ENCODE results near the gene CDX1. TPM values are rescaled to one million over a fixed set of nuclear protein-coding genes. Genes with fewer than 3 reads are reported as not detected.

Gene CDX1
- total RNA-seq, 1 donor from 2014 or later = not detected

DNA sequence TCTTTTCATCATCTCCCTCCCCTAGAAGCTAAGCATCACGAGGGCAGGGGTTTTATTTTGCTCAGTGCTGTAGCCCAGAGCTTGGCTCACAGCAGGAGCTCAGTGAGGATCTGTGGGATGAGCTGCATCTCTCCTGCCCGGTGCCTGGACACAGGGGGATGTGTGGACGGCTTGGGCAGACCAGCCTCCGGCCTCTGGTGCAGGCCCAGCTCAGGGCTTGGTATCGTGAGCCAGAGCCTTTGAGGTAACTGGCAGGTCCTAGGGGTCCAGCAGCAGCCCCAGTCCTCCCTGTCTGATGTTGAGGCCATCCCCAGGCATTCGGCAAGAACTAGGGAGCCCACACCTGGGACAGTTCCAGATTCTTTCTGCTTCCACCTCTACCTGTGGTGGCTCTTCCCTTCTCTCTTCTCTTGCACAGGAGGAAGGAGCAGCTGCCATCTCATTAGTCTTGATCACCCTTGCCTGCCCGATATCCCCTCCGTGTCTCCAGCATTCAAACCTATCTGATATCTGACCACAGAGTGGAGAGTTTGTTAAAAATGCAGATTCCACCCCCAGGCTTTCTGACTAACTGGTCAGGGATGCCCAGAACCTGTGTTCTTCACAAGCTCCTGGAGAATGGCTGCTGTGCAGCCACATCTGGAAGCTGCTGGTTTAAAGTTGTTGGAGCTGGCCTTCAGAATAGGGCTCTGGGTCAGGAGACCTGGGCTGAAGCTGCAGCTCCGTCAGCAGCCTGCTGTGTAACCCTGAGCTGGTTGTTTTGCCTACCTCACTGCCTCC is 15.4 kb downstream of the CDX1 start:
- no peak overlapping the region for H3K4me3 ChIP-seq (ENCODE audit: low read depth, low read length)
- no peak for DNase-seq (ENCODE audit: low read depth)
- TF ChIP-seq, protein P1, sequence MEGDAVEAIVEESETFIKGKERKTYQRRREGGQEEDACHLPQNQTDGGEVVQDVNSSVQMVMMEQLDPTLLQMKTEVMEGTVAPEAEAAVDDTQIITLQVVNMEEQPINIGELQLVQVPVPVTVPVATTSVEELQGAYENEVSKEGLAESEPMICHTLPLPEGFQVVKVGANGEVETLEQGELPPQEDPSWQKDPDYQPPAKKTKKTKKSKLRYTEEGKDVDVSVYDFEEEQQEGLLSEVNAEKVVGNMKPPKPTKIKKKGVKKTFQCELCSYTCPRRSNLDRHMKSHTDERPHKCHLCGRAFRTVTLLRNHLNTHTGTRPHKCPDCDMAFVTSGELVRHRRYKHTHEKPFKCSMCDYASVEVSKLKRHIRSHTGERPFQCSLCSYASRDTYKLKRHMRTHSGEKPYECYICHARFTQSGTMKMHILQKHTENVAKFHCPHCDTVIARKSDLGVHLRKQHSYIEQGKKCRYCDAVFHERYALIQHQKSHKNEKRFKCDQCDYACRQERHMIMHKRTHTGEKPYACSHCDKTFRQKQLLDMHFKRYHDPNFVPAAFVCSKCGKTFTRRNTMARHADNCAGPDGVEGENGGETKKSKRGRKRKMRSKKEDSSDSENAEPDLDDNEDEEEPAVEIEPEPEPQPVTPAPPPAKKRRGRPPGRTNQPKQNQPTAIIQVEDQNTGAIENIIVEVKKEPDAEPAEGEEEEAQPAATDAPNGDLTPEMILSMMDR (conservative IDR thresholded peaks at IDR 0.05; ENCODE audit: low read depth, low read length) = no peak

DNA sequence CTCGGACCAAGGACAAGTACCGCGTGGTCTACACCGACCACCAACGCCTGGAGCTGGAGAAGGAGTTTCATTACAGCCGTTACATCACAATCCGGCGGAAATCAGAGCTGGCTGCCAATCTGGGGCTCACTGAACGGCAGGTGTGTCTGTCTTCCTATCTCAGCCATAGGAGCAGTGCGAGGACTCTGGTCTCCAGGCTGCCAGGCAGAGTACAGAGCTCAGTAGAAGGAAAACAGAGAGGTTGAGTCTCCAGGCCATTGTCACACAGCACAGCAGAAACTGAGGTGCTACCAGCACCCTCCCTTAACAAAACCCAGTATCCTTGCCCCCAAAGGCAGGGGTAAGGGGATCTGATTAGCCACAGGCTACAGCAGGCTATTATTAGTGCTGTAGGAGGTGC is 16.2 kb downstream of the CDX1 start:
- no peak for DNase-seq (ENCODE audit: low read depth)
- H3K4me3 ChIP-seq (ENCODE audit: low read depth, low read length) = no peak overlapping the region
- TF ChIP-seq, protein P1 (conservative IDR thresholded peaks at IDR 0.05; ENCODE audit: low read depth, low read length) = no peak

DNA sequence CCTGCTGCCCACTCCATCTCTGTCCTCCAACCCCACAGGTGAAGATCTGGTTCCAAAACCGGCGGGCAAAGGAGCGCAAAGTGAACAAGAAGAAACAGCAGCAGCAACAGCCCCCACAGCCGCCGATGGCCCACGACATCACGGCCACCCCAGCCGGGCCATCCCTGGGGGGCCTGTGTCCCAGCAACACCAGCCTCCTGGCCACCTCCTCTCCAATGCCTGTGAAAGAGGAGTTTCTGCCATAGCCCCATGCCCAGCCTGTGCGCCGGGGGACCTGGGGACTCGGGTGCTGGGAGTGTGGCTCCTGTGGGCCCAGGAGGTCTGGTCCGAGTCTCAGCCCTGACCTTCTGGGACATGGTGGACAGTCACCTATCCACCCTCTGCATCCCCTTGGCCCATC is 16.9 kb downstream of the CDX1 start:
- H3K4me3 ChIP-seq (ENCODE audit: low read depth, low read length) = no peak overlapping the region
- TF ChIP-seq, protein P1 (conservative IDR thresholded peaks at IDR 0.05; ENCODE audit: low read depth, low read length) = no peak
- no peak for DNase-seq (ENCODE audit: low read depth)

DNA sequence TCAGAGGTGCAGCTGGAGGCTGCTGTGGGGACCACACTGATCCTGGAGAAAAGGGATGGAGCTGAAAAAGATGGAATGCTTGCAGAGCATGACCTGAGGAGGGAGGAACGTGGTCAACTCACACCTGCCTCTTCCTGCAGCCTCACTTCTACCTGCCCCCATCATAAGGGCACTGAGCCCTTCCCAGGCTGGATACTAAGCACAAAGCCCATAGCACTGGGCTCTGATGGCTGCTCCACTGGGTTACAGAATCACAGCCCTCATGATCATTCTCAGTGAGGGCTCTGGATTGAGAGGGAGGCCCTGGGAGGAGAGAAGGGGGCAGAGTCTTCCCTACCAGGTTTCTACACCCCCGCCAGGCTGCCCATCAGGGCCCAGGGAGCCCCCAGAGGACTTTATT is 17.4 kb downstream of the CDX1 start:
- no peak for DNase-seq (ENCODE audit: low read depth)
- TF ChIP-seq, protein P1 (conservative IDR thresholded peaks at IDR 0.05; ENCODE audit: low read depth, low read length) = no peak
- no peak overlapping the region for H3K4me3 ChIP-seq (ENCODE audit: low read depth, low read length)

DNA sequence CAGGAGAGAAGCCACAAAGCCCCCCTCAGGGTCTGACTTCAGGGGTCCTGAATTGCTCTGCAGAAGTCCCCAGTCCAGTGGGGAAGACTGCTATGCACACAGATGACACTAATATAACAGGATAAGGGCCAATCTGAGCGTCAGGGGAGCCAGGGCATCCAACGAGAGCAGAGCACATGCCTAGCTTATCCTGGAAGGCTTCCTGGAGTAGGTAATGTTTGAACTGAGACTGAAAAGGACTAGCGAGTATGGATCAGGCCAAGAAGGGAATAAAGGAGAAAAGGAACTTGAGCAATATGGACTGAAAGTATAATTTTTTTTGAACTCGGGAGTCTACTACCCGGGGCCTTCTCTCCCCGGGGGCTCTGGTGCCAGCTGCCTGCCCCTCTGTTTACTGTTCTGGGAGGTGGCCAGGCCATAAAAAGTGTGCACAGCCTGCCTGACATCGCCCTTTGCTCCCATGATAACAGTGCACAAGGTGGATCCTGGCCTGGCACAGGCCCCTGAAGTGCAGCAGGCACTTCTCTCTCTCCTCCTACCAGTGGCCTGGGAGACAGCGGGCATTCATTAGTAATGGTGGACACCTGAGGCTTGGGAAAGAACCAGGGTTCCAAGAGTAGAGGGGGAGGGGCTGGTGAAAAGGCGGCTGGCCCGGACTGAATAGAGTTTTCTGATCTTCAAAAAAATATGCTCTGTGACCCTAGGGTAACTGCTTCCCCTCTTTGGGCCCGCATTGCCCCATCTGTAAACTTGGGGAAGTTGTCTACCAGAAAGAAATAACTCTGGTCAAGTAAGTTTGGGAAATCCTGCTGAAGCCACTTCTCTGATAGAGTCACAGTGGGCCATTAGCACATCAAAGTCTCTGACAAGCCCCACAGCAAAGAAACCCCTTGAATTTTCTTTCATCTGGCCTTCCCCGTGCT is 18.7 kb downstream of the CDX1 start:
- TF ChIP-seq, protein P1 (conservative IDR thresholded peaks at IDR 0.05; ENCODE audit: low read depth, low read length) = no peak

DNA sequence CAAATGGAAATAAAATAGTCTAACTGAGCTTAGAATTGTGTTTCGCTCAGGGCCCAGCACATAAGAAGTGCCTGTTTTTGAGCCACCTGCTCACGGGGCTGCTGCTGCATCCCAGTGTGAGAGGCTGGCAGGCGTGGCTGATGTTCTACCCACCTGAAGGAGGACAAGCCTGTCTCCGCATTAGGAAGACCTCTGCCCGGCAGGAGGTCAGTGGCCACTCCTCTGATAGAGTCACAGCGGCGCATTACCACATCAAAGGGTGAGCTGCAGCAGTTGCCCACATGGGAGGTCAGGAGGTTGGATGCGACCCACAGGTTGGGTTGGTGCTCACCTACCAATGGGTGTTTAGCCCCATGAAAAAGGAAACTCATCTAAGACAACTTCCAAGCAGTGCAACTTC is 19.6 kb downstream of the CDX1 start:
- H3K4me3 ChIP-seq (ENCODE audit: low read depth, low read length) = no peak overlapping the region
- no peak for DNase-seq (ENCODE audit: low read depth)
- TF ChIP-seq, protein P1 (conservative IDR thresholded peaks at IDR 0.05; ENCODE audit: low read depth, low read length) = no peak

More for the DNA sequence above, 18.7 kb downstream of the CDX1 start:
- H3K4me3 ChIP-seq (ENCODE audit: low read depth, low read length) = no peak overlapping the region
- DNase-seq (ENCODE audit: low read depth) = no peak

All from epithelial cell of proximal tubule (primary cell).